ENCODE results near the gene SLC6A4. TPM values are rescaled to one million over a fixed set of nuclear protein-coding genes. Genes with fewer than 3 reads are reported as not detected.

SLC6A4 gene
- total and polyA plus RNA-seq, 2 of the 8 experiments (the other 6 are each of a cell fraction or from before 2014, with no cell fraction given): 0.09 to 0.33 TPM

GRCh38 chr17:30256756-30257506 is 21.4 kb upstream of the SLC6A4 start:
- Histone ChIP-seq H4K20me1 (replicated peaks in 1 of 2; ENCODE audit: control insufficient read depth in 1 of 2, insufficient read depth in 2 of 2, low read length in 2 of 2) (peaks cover 0 to 1% of the 10 kb centered on the region in 2 experiments), H3K56ac (replicated peaks; ENCODE audit: insufficient read length, low read depth, low read length) (no peak overlapping the region), H3K36me3 (ENCODE audit: control insufficient read depth in 2 of 4, insufficient read depth in 4 of 4, low read length in 3 of 4) (peaks cover 0 to 14% (median 5%) of the 10 kb centered on the region in 4 experiments; a peak in 3 of 8 replicates), H2BK5ac (ENCODE audit: low read depth, low read length) (no peak overlapping the region), H3K4me3 (ENCODE audit: extremely low read depth in 1 of 4, insufficient read depth in 2 of 4, low read depth in 3 of 4, low read length in 4 of 4) (no peak overlapping the region), H3K27ac (ENCODE audit: low read depth, low read length) (no peak overlapping the region), H4K8ac (ENCODE audit: extremely low read depth, insufficient read depth, low read length) (no peak overlapping the region), H3K23me2 (ENCODE audit: low read depth, low read length) (no peaks in the 10 kb centered on the region), H2AFZ (ENCODE audit: low read length) (no peak overlapping the region), H3K18ac (ENCODE audit: extremely low read depth, low read length) (no peak overlapping the region), H2AK5ac (ENCODE audit: low read depth, low read length) (no peak overlapping the region), H4K91ac (replicated peaks; ENCODE audit: insufficient read length, low read length) (no peak overlapping the region), H3K79me1 (ENCODE audit: low read depth, low read length) (no peaks in the 10 kb centered on the region; the same call in 1 of the 2 replicates), H4K5ac (ENCODE audit: insufficient read length, low read depth, low read length) (no peak overlapping the region), H3K9me3 (ENCODE audit: insufficient read depth in 2 of 2, low read depth in 1 of 2, low read length in 1 of 2) (no peaks in the 10 kb centered on the region), H3K4me1 (replicated peaks in 1 of 4; ENCODE audit: control insufficient read depth in 3 of 4, insufficient read depth in 4 of 4, low read length in 3 of 4) (no peaks in the 10 kb centered on the region), H3K4ac (replicated peaks; ENCODE audit: insufficient read length, low read depth, low read length) (no peak overlapping the region), H2BK120ac (replicated peaks; ENCODE audit: low read depth, low read length) (no peak overlapping the region), H2BK12ac (ENCODE audit: low read depth, low read length) (no peak overlapping the region), H2BK20ac (ENCODE audit: low read length) (no peak overlapping the region), H3K23ac (ENCODE audit: insufficient read length) (no peak overlapping the region), H3K4me2 (ENCODE audit: insufficient read depth in 1 of 2, low read depth in 2 of 2, low read length in 2 of 2) (no peak overlapping the region), H3K27me3 (replicated peaks in 1 of 4; ENCODE audit: control insufficient read depth in 3 of 4, extremely low read depth in 1 of 4, insufficient read depth in 3 of 4, low read length in 3 of 4) (no peaks in the 10 kb centered on the region), H3K14ac (ENCODE audit: insufficient read length) (no peak overlapping the region), H2BK15ac (ENCODE audit: low read length) (no peak overlapping the region), H3K79me2 (ENCODE audit: control insufficient read depth in 1 of 2, insufficient read depth in 2 of 2, low read length in 2 of 2) (no peaks in the 10 kb centered on the region), H3K9ac (replicated peaks in 1 of 4; ENCODE audit: extremely low read depth in 1 of 4, low read depth in 3 of 4, low read length in 3 of 4) (no peak overlapping the region)
- CTCF ChIA-PET (ENCODE audit: partially characterized antibody): no interaction called here
- no peak for TF ChIP-seq SP2 (IDR thresholded peaks at IDR 0.05; ENCODE audit: low read length)
- TF ChIP-seq SRF (IDR thresholded peaks at IDR 0.05; ENCODE audit: low read depth, low read length): no peak
- no peak for TF ChIP-seq KDM5A (IDR thresholded peaks at IDR 0.05; ENCODE audit: low read length)
- TF ChIP-seq BACH1 (IDR thresholded peaks at IDR 0.05; ENCODE audit: low read length): no peak
- TF ChIP-seq RBBP5 (IDR thresholded peaks at IDR 0.05; ENCODE audit: borderline replicate concordance, low read depth, low read length): no peak
- no peak for TF ChIP-seq SUZ12 (IDR thresholded peaks at IDR 0.05; ENCODE audit: low read length)
- TF ChIP-seq JUN (IDR thresholded peaks at IDR 0.05; ENCODE audit: low read depth, low read length): no peak
- TF ChIP-seq GTF2F1 (IDR thresholded peaks at IDR 0.05; ENCODE audit: borderline replicate concordance, low read depth, low read length): no peak
- DNase-seq (ENCODE audit: low read depth in 1 of 2, low spot score in 2 of 2) (no peak), FAIRE-seq (no peak)
- WGBS, 2 experiments (ENCODE audit: extremely low coverage in 1 of 2, insufficient coverage in 1 of 2, insufficient read length in 1 of 2, insufficient replicate concordance in 2 of 2, low coverage in 1 of 2, low lambda C conversion rate in 2 of 2, missing lambda C conversion rate in 1 of 2): 94% methylated on average over 5 of the region's 5 CpGs; no CpG with 5 or more reads in 1 of the 2 experiments
- POLR2A ChIA-PET (ENCODE audit: partially characterized antibody): interaction anchor here (1.4 to 1.6 kb wide), 2 partner anchors 11 to 36 kb away, joined by 4 to 5 read pairs; no protein-coding TSS in a partner anchor

Measured in H1 (cell line).